NAMALWA (cell line): ENCODE measurements around the gene CDIPT.

Experiments used
- DNase-seq: peaks from one replicate; pipeline ENCODE4 v3.0.0-alpha.2; 2015; ENCODE audit warnings: low spot score

The CDIPT gene

DNA sequence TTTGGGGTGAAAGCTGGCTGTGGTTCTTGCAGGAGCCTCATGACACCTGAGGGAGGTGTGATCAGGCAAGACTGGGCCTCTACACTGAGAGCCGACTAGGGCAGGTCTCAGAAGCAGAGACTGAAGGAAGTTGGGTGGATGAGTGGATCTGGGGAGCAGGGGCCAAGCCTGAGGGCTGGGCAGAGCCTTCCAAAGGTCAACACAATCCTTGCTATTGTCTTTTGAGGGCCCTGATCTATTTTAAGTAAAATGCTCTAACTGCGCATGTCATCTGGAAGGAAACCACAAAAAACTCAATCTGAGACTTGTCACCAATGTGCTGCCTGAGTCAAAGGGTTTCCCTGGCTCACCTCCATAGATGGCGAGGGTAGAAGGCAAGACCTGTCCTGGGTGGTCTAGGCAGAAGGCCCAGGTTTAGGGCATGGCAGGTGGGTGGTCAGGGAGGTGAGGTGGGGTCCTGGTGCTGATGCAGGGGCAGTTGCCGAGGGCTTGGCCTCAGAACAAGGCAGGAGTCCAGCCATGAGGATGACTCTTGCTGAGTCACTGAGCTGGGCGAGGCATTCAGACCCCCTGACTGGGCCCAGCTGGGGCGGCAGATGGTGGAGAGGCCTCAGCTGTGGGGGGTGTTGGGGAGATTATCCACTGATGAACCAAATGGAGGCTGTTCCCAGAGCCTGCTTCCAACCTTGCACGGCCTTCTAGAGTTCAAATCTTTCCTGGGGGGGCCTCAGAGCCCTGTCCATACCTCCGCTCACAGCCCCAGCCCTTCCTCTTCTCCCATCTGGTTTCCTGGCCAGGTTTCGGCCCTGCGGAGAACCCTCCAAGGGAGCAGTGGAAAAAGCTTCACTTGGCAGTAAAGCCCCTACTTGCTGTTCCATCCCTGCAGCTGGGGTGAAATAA, 37.6 kb downstream of the CDIPT start:
- no peak for DNase-seq

DNA sequence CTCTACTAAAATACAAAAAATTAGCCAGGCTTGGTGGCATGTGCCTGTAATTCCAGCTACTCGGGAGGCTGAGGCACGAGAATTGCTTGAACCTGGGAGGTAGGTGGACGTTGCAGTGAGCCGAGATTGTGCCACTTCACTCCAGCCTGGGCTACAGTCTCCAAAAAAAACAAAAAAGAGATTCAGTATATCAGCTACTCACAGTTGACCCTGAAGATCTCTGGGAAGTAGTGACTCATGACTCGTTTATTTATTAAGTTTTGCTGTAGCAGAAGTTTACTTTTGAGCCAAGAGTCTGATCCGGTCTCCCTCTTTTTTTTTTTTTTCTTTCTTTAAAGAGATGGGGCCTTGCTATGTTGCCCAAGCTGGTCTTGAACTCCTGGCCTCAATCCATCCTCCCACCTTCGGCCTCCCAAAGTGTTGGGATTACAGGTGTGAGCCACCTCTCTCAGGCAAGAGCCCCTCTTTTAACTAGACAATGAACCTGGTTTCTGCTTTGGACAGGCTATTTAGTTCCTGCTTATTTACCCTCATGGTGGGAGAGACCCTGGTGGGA, 38.4 kb downstream of the CDIPT start:
- no peak for DNase-seq

DNA sequence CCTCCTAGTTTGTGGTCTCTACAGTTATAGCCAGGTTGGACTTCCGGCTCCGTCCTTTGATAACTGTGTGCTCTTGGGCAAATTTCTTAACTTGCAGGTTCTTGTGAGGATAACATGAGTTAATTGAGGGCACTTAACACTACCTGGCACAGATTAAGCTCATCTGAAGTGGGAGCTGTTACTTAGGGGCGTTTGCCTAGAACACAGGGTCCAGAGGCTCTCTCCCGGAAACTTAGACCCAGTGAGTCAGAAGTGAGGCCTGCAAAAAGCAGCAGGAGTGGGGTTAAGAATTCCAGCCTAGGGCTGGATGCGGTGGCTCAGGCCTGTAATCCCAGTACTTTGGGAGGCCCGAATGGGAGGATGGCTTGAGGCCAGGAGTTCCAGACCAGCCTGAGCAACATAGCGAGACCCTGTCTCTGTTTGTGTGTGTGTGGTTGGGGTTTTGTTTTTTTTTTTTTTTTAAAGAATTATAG, 41.3 kb downstream of the CDIPT start:
- no peak for DNase-seq

DNA sequence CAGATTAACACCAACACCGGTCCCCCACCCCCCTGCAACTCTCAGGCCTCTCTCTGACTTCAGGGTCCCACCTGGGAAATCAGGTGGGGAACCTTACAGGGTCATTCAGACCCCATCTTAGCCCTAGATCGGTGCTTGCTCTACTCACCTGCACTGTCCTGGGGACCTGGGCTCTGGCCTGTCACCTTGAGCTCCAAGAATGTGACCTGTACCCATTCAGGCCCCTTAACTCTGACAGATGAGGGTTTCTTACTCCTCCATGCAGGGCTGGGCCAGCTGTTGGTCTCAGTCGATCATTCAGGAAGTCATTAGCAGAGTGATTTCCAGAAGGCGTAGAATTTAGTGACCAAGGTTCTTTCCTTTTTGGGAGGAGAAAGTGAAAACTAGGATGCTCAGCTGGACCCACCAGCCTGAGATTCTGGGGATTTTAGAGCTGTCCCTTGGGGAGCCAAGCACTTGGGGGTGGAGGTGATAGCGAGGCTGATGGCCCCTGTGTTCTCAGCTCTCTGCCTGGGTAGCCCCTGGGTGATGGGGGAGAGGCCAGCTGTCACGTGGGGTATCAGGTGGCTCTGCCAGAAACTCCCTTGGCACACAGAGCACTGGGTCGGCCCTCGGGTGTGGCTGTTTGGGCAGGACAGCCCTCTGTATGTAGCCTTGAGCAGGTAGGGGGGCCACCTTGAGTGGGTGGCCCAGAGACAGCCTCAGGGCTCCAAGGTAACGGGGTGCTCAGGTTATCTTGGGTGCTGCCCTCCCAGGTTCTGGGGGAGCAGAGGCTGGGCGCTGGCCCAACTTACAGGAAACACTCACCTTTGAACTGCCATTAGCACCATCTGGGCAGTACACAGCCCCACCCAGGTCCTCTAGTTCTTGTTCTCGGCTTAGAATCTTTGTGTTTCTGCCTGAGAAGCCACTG, 42.0 kb downstream of the CDIPT start:
- no peak for DNase-seq

DNA sequence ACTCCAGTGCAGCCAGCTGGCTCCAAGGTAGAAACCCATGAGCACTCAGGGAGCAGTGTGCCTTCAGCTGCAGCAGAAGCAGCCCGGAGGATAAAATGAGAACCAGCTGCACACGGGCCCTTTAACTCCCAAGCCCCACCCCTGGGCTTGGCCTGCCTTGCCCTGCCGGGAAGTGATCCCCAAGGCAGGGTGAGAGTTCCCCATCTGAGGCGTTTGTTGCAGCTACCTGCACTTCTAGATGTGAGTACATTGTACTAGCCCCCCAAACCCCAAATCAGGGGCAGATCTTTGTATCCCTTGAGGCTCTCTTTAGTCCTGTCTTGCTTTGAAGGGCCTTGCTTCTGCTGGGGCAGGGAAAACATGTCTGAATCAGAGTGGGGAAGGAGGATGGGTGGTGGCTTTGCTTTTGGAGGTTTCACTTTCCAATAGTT, 42.7 kb downstream of the CDIPT start, which contains the start of gene MVP:
MVP (plus strand) TSS at position 192 of the 431 bp plus-strand sequence. CDS start 10,088 bp downstream, outside the sequence.
- peak; percentile 56 for DNase-seq

DNA sequence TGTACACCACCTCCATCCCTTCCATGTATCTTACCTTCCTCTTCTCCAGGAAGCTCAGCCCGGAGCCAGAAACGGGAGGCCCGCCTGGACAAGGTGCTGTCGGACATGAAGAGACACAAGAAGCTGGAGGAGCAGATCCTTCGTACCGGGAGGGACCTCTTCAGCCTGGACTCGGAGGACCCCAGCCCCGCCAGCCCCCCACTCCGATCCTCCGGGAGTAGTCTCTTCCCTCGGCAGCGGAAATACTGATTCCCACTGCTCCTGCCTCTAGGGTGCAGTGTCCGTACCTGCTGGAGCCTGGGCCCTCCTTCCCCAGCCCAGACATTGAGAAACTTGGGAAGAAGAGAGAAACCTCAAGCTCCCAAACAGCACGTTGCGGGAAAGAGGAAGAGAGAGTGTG, 43.5 kb downstream of the CDIPT start:
- DNase-seq = no peak

DNA sequence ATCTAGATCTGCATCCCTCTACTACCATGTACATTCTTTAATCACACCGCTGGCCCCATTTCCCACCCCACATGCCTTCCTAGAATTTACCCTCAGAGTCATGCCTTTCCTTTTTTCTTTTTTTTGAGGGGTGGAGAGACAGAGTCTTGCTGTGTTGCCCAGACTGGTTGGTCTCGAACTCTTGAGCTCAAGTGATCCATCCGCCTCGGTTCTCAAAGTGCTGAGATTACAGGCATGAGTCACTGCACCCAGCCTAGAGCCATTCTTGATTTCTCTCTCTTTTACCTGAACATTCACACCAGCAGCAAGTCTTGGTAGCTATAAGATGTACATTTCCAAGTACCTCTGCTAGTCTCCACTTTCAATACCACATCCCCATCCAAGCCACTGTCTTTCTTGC, 44.9 kb downstream of the CDIPT start:
- DNase-seq = no peak

DNA sequence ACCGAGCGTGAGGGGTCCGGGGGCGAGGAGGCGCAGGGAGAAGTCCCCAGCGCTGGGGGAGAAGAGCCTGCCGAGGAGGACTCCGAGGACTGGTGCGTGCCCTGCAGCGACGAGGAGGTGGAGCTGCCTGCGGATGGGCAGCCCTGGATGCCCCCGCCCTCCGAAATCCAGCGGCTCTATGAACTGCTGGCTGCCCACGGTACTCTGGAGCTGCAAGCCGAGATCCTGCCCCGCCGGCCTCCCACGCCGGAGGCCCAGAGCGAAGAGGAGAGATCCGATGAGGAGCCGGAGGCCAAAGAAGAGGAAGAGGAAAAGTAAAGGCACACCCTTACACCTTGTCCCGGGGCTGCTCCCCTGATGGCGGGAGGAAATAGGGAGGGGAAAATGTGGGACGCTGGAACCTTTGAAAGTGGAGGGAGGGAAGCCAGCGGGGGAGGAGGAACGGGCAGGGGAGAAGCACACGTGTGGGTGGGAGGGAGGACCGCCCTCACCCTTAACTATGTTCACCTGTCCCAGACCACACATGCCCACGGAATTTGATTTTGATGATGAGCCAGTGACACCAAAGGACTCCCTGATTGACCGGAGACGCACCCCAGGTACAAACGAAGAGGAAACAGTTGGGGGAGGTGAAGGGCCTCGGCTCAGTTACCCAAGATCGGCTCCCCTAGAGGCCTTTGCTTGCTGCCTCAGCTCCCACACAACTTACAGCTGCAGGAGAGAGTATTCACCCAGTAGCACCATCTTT, 46.2 kb downstream of the CDIPT start:
- DNase-seq = peak; percentile 78

DNA sequence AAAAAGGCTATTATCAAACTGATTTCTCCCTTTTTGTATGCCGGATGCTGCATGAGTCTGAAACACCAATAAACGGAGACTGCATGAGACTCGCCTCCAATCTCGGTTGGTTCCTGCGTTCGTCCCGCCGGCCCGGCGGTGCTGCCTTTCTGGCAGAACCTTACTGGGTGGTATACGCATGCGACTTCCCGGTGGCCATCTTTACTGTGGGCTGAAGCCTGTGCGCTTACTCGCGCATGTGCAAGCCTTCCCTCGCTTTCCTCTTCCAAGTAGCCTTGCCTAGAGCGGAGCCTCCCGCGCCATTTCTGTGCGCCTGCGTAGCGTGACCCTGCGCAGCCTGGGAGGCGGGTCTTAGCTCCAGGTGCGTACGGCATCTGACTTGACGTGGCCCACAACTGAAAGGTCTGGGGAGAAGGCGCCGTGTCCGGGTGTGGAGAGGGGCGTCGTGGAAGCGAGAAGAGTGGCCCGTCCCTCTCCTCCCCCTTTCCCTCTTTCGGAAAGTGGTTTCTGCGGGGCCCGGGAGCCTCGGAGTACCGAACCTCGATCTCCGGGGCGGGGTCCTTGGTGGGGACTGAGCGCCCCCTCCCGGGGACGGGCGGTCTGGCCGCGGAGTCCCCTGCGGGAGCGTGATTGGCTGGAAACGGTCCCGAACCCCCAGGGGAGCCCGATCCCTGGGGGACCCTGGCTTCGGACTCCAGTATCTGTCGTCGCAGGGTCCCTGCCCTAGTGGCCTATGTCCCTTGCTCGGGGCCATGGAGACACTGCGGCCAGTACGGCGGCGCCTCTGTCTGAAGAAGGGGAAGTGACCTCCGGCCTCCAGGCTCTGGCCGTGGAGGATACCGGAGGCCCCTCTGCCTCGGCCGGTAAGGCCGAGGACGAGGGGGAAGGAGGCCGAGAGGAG, 47.0 kb downstream of the CDIPT start, which contains the start of gene PAGR1:
PAGR1 (plus strand) TSS at position 360 of the 901 bp plus-strand sequence; CDS start at position 734, 374 bp downstream.
- peak; percentile 100 for DNase-seq

DNA sequence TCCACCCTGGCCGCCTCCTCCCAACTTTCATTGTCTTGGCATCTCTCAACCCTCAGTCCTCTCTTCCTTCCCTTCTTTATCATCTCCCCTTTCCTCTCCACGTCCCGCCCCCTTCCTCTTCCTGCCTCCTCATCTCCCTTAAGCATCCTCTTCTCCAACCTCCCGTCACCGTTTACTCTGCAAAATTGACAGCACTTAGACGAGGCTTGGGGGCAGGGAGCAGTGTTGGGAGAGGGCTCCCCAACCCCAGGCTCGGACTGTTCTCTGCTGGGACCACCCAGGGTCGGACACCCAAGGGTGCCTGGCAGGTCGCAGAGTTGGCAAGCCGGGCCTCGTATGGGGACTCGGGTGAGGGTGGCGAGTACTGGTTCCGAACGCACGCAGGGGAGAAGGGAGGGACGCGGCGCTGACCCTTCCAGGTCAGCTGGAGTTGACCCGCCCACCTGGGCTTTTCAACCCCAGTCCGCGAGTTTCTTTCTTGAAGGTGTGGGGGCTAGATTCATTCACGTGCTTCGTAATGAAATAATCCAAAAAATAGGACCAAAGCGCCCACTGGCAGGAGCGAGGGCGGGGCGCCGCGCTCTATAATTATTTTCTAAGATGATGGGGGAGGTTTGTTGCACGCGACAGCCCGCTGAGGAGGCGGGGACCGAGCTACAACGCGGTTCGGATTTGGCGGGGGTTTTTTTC, 47.8 kb downstream of the CDIPT start:
- DNase-seq = peak; percentile 22

DNA sequence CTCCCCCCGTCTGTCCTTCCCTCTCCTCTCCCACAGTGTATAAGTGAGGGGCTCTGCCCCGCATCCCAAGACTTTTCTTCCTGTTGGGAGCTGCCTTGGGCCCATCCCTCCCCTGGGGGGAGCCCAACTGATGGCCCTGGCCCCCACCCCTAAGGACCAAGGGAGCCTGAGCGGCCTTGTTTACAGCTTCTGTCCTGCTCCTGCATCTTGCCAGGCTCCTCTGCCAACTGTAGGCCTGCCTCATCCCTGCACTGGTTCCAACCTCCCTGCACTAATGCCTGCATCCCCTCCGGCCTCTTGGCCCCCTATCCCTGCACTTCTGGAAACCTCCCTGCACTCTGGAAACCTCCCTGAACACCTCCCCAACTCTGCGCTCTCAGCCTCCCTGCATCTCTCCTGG, 48.4 kb downstream of the CDIPT start:
- no peak for DNase-seq

DNA sequence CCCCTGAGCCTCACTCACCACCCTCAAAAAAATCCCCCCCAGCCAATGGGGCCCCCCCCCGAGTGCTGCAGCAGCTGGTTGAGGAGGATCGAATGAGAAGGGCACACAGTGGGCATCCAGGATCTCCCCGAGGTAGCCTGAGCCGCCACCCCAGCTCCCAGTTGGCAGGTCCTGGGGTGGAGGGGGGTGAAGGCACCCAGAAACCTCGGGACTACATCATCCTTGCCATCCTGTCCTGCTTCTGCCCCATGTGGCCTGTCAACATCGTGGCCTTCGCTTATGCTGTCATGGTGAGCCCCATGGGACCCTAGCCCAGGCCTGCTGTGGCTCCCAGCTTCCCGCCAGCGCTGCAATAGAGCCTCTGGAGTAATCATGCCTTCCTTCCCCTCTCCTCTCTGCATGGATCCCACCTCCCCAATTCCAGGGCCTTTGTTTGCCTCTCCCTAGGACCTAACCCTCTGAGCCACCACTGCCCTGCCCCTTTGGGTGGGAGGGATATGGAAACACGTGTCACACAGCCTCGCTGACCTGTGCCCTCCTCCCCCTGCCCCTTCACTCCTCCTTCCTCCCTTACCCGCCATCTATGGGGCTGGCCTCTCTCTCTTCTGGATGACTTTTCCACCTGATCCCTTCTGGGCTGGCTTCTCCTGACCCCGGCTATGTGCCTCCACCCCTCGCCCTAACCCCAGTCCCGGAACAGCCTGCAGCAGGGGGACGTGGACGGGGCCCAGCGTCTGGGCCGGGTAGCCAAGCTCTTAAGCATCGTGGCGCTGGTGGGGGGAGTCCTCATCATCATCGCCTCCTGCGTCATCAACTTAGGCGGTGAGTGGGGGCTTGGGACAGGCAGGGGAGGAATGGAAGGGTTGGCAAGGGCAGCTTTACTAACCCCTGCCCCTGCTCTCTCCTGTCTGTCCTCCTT, 49.1 kb downstream of the CDIPT start:
- no peak for DNase-seq

DNA sequence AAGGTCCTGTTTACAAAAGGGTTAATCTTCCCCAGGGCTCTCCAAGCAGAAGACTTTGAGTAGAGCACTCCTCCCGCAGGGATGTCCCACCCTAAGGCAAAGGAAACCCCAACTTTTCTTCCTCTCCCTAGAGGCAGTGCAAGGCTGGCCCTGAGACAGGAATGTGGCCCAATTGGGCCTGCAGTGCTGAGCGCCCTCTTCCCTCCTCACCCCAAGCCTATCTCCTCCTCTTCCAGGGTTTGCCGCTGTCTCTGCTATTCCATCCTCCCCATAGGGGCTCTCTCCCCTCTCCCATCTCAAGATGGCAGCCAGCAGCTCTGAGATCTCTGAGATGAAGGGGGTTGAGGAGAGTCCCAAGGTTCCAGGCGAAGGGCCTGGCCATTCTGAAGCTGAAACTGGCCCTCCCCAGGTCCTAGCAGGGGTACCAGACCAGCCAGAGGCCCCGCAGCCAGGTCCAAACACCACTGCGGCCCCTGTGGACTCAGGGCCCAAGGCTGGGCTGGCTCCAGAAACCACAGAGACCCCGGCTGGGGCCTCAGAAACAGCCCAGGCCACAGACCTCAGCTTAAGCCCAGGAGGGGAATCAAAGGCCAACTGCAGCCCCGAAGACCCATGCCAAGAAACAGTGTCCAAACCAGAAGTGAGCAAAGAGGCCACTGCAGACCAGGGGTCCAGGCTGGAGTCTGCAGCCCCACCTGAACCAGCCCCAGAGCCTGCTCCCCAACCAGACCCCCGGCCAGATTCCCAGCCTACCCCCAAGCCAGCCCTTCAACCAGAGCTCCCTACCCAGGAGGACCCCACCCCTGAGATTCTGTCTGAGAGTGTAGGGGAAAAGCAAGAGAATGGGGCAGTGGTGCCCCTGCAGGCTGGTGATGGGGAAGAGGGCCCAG, 50.0 kb downstream of the CDIPT start:
- DNase-seq = no peak

DNA sequence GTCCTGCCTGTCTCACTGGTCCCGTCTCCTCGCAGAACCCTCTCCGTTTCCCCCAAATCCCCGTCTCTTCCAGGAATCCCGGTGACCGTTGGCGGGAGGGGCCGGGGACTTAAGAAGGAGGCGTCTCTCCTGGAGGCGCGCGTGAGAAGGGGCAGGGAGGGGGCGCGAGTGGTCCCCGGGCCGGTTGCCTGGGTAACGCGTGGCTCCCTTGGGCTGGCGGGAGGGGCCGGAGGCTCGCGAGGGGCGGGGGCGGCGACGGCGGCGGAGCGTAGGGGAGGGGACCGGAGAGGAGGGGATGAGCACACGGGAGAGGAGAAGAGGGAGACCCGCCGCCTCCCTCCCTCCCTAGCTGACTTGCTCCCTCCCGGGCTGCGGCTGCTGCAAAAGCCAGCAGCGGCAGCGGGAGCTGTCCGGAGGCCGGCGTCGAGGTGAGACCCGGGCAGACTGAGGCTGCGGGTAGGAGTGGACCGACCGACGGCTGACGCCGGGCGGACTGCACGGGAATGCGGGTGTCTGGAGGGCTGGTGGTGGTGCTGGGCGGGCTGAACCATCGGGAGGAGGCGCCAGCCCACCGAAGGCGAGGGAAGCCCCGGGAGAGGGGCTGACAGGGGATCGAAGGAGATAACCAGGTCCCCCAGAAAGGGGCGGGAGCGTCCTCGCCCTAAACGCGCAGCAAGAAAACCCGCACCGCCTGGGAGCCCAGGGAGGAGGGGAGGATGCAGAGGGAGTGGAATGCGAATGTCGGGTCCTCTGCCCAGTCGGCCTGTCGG, 50.9 kb downstream of the CDIPT start, which contains the start of gene PRRT2:
PRRT2 (plus strand) TSS at position 298 of the 770 bp plus-strand sequence. CDS start 862 bp downstream, outside the sequence.
- peak; percentile 35 for DNase-seq

DNA sequence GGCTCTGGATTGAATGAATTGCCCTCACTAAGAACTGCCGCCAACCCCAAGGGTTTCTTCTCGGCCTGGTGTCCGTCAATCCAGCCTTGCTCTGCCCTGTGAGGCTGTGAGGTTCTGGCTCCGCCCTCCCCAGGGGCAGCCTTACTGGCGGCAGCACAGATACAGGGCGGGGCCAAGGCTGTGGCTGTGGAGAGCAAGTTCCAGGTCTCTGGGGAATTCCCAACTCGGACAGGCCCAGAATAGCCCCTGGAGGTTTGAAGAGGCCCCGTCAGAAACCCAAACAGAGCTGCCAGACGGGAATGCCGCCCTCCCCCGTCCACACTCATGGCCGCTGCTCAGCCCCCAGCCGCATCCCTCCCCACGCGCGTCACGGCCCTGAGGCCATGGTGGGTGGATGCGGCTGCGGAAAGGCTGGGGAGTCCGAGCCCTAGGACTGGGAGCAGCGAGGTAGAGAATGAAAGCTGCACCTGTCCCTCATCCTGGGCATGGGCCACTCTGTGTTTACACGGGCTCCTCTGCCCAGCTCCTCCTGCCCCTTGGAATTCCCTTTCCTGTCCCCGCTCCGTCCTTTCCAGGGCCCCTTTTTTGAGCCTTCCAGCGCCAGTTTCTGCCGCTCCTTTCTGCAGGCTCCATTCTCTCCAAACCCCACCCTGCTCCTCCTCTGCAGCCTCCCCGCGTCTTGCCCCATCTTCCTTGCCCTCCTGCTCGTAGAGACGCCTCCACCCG, 51.7 kb downstream of the CDIPT start:
- DNase-seq = peak; percentile 83

DNA sequence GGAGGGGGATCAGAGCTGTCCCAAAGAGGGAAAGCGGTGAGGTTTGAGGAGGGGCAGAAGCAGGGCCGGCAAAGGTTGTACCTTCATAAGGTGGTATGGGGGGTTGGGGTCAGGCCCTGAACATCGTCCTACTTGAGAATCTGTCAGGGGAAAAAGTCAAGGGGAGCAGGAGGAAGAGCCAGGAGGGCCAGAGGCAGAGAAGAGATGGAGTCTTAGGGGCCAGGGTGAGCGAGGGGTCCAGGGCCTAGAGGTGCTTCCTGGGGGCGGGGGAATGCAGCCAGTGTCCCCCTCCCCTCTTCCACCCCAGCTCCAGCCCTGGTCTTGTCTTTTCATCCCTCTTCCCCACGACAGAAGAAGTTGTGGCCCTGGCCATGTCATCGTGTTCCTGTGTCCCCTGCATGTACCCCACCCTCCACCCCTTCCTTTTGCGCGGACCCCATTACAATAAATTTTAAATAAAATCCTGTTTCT, 52.3 kb downstream of the CDIPT start:
- no peak for DNase-seq
